HUES64 (cell line): Measurements from ENCODE around the gene KREMEN2.

Experiments used
- H3K27ac ChIP-seq: 2 replicates; pipeline ENCODE4 v1.7.0; 2013; ENCODE audit warnings: low read depth, low read length, inconsistent platforms
- H3K27me3 ChIP-seq: 2 replicates; pipeline ENCODE4 v1.6.1; 2013; ENCODE audit warnings: mild to moderate bottlenecking, low read length; ENCODE audit not compliant: insufficient read depth
- H3K36me3 ChIP-seq: 2 replicates; pipeline ENCODE4 v1.6.1; 2013; ENCODE audit warnings: mild to moderate bottlenecking, low read length; ENCODE audit not compliant: insufficient read depth
- H3K4me1 ChIP-seq: 2 replicates; pipeline ENCODE4 v1.6.1; 2013; ENCODE audit warnings: mild to moderate bottlenecking, low read length, moderate library complexity; ENCODE audit not compliant: insufficient read depth
- H3K4me3 ChIP-seq: 2 replicates; pipeline ENCODE4 v1.5.1; 2013; ENCODE audit warnings: mild to moderate bottlenecking, low read length, moderate library complexity
- H3K9ac ChIP-seq: 2 replicates; pipeline ENCODE4 v1.6.1; 2013; ENCODE audit warnings: mild to moderate bottlenecking, low read depth, low read length
- H3K9me3 ChIP-seq: 2 replicates; pipeline ENCODE4 v1.6.1; 2013; ENCODE audit warnings: low read depth, low read length; ENCODE audit not compliant: insufficient read depth
- WGBS: fragments of 150-250, 120-280 bp; methylation state at CpG from one replicate; pipeline ENCODE4 v1.1.7; 2013; ENCODE audit warnings: missing lambda C conversion rate; 5-methylcytosine and 5-hydroxymethylcytosine counted together

KREMEN2 gene

DNA sequence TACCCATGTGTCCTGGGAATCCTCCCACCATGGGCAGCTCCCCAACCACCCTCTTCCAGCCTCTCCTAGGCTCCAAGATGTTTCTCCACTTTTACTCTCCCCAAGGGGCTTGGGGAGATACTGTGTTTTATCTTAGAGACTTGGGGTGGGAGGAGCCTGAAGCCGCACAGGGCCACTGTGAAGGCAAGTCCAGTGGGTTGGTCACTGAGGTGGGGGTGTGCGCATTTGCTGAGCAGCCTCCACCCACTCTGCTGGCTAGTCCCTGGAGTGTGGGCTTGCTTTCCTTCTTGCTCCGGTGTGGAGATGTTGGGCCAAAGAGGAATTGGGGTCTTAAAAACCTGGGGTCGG is 44.6 kb downstream of the KREMEN2 start:
- Histone ChIP-seq H3K27me3 (peaks cover 16% of the 10 kb centered on the region), H3K36me3 (no peaks in the 10 kb centered on the region), H3K4me1 (peaks cover 49% of the 10 kb centered on the region), H3K27ac (peak overlapping the region; percentile 98), H3K9me3 (no peaks in the 10 kb centered on the region), H3K9ac (peak overlapping the region; percentile 65), H3K4me3 (peak overlapping the region; percentile 44; the same call in 1 of the 2 replicates)
- 36% methylated on average over 4 of the region's 4 CpGs for WGBS

DNA sequence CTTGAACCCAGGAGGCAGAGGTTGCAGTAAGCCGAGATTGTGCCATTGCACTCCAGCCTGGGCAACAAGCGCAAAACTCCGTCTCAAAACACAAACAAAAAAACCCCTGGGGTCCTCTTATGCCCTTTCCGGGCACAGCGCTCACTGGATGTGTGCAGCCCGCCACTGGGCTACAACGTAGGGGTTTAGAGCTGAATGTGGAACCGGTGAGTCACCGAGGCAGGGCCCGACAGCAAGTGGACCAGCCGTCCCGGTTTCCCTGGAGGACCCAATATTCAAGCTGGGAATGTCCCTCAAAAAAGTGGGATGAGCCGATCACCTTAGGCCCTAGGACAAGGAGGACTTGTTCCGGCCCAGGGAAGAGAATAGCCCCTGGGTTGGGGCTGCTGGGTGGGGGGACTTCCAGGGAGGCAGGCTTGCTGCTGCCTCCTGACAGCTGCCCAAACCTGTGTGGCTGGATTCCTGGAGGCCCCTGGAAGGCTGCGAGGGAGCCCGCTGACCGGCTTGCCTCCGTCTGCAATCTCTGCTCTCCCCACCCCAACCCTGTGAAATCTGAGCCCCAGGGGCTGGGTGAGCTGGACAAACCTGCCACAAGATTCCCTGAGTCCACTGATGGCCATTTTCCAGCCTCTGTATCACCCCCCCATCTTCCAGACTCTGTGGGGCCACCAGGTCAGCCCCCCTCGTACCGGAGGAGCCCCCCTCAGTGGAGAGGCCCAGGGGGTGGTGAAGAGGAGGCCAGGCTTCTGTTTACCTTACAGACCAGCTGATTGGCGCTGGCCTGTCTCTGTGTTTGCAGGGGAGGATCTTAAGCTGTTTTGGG is 45.7 kb downstream of the KREMEN2 start:
- Histone ChIP-seq H3K27me3 (peaks cover 18% of the 10 kb centered on the region), H3K4me1 (peaks cover 56% of the 10 kb centered on the region), H3K36me3 (peaks cover 6% of the 10 kb centered on the region; the same call in 1 of the 2 replicates), H3K27ac (peak overlapping the region; percentile 98), H3K4me3 (peak overlapping the region; percentile 44), H3K9ac (peak overlapping the region; percentile 65), H3K9me3 (no peaks in the 10 kb centered on the region)
- WGBS: 25% methylated on average over 21 of the region's 21 CpGs

DNA sequence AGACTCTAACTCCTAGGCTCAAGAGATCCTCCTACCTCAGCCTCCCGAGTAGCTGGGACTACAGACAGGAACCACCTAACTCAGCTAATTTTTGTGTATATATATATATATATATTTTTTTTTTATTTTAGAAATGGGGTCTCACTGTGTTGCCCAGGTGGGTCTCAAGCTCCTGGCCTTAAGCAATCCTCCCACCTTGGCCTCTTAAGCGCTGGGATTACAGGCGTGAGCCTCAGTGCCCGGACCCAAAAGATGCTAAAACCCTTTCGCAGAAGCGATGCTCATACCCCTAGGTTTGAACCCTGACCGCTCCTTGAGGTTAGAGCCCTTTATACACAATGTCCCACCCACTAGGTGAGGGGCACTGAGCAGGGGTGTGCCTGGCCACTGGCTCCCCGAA is 46.4 kb downstream of the KREMEN2 start:
- Histone ChIP-seq H3K4me1 (peaks cover 56% of the 10 kb centered on the region), H3K27me3 (peaks cover 18% of the 10 kb centered on the region), H3K36me3 (peaks cover 13% of the 10 kb centered on the region), H3K27ac (peak overlapping the region; percentile 98; the same call in 1 of the 2 replicates), H3K9me3 (no peaks in the 10 kb centered on the region), H3K4me3 (peak overlapping the region; percentile 44; the same call in 1 of the 2 replicates), H3K9ac (no peak overlapping the region)
- whole genome bisulfite sequencing: 96% methylated on average over 7 of the region's 8 CpGs

DNA sequence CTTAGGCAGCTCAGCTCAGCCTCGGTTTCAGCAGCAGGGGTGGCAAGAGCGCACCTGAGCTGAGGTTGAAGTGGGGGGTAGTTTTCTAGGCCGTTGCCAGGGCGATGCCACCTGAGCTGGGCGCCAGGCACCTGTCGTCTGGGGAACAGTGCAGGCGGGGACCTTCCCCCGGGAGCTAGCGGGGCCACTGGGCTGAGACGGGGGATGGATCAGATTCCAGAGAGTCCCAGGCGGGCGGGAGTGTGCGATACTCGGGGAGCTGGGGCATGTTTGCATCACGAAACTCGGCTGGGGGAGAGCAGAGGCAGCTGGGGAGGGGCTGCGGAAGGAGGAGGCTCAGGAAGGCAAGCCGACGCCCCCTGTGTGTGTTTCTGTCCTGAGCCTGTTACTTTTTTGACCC is 48.2 kb downstream of the KREMEN2 start:
- H3K36me3 ChIP-seq: peaks cover 21% of the 10 kb centered on the region
- no peak overlapping the region; the same call in 1 of the 2 replicates for H3K27ac ChIP-seq
- WGBS: 21% methylated on average over 19 of the region's 19 CpGs
- peak overlapping the region; percentile 56 for H3K4me3 ChIP-seq
- no peaks in the 10 kb centered on the region for H3K9me3 ChIP-seq
- no peak overlapping the region for H3K9ac ChIP-seq
- H3K27me3 ChIP-seq: peaks cover 18% of the 10 kb centered on the region
- H3K4me1 ChIP-seq: peaks cover 46% of the 10 kb centered on the region

DNA sequence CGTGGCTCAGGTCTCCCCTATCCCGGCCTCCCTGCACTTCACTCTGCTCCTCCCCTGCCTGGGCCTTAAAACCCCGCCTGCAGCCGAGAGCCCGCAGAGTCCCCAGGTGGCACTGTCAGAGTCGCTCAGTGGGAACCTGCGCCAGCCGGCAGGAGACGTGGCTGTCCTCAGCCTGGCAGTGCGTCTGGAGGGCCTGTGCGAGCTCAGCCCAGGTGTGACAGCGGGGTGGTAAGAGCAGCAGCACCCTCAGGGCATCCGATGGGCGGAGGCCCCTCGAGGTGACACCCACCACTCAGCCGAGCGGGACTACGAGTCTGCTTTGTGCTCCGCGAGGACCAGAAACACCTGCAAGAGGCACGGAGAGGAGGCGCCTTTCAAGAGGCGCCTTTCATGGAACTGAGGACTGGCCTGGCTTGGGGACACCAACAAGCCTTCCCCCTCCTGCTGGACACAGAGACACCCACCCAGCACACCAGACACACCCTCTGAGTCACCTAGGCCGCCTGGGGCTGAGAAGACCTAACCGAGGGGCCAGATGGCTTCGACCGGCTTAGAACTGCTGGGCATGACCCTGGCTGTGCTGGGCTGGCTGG is 48.8 kb downstream of the KREMEN2 start, which contains the start of gene CLDN9:
Gene CLDN9 (plus strand): TSS at position 96 of the 593 bp plus-strand sequence. CDS start 440 bp downstream, at position 536.
- Histone ChIP-seq H3K27ac (peak within 1 kb of the TSS; percentile 24; the same call in 1 of the 2 replicates), H3K9ac (no peak within 1 kb of the TSS), H3K4me1 (peaks cover 40% of the 10 kb centered on the region), H3K27me3 (peaks cover 18% of the 10 kb centered on the region), H3K4me3 (peak within 1 kb of the TSS; percentile 56), H3K36me3 (peaks cover 21% of the 10 kb centered on the region), H3K9me3 (no peaks in the 10 kb centered on the region)
- 15% methylated on average over 27 of the region's 27 CpGs for WGBS

DNA sequence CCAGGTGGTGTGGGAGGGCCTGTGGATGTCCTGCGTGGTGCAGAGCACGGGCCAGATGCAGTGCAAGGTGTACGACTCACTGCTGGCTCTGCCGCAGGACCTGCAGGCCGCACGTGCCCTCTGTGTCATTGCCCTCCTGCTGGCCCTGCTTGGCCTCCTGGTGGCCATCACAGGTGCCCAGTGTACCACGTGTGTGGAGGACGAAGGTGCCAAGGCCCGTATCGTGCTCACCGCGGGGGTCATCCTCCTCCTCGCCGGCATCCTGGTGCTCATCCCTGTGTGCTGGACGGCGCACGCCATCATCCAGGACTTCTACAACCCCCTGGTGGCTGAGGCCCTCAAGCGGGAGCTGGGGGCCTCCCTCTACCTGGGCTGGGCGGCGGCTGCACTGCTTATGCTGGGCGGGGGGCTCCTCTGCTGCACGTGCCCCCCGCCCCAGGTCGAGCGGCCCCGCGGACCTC is 49.4 kb downstream of the KREMEN2 start:
- peaks cover 18% of the 10 kb centered on the region for H3K27me3 ChIP-seq
- H3K9ac ChIP-seq: no peak overlapping the region
- peaks cover 40% of the 10 kb centered on the region for H3K4me1 ChIP-seq
- no peaks in the 10 kb centered on the region for H3K9me3 ChIP-seq
- no peak overlapping the region for H3K4me3 ChIP-seq
- peaks cover 21% of the 10 kb centered on the region for H3K36me3 ChIP-seq
- H3K27ac ChIP-seq: no peak overlapping the region; the same call in 1 of the 2 replicates
- WGBS: 59% methylated on average over 27 of the region's 27 CpGs

DNA sequence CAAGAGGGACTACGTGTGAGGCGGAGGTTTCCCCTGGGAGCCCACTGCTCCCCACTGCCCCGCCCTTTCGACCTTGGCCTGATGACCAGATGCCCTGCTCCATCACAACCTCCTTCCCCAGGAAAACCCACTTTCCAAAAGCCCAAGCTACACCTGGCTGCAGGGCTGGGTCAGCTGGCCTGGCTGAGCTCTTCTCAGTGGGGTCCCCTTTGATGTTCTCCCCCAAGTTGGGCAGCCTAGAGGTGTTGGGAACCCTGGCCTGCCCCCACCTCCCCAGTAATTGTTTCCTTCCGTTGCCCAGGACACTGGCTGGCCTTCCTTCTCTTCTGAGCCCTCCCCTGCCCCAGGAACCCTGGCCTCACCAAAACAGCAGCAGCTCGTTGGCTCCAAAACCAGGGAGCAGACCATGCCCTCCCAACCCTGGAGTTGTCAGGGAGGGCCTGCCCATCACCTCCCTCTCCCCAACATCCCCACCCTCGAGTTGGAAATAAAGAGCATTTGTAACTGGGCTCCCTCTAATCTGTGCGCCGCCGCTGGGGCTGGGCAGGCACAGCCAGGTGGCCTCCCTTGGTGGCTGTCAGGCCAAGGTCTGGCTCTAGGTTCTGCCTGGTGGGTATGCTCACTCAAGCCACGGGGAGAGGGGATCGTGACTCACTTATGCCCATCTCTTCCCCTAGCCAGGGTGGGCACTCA is 50.1 kb downstream of the KREMEN2 start:
- H3K36me3 ChIP-seq: peaks cover 21% of the 10 kb centered on the region
- 70% methylated on average over 12 of the region's 12 CpGs for WGBS
- no peak overlapping the region for H3K9ac ChIP-seq
- H3K27me3 ChIP-seq: peaks cover 18% of the 10 kb centered on the region
- no peak overlapping the region; the same call in 1 of the 2 replicates for H3K27ac ChIP-seq
- H3K4me3 ChIP-seq: no peak overlapping the region
- H3K9me3 ChIP-seq: no peaks in the 10 kb centered on the region
- peaks cover 34% of the 10 kb centered on the region for H3K4me1 ChIP-seq

DNA sequence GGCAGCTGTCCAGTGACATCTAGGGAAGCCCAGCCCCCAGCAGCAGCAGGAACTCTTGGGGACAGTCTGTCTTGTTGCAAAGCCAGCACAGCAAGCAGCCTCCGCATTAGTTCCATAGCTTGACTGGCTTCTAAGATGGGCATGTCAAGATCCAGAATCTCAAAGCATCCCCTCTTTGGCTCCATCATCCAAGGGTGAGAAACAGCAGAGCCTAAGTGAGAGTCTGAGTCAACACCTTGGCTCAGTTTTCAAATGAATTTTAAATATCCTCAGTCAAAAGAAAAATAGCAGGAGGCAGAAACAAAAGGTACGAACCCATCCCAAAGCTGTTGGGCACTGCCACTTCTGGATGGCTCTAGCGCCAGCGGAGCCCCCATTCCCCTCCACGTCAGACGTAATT is 50.9 kb downstream of the KREMEN2 start:
- Histone ChIP-seq H3K9ac (no peak overlapping the region), H3K4me3 (no peak overlapping the region), H3K27ac (no peak overlapping the region), H3K36me3 (peaks cover 21% of the 10 kb centered on the region), H3K27me3 (peaks cover 18% of the 10 kb centered on the region), H3K4me1 (peaks cover 28% of the 10 kb centered on the region), H3K9me3 (no peaks in the 10 kb centered on the region)
- 90% methylated on average over 6 of the region's 6 CpGs for WGBS

DNA sequence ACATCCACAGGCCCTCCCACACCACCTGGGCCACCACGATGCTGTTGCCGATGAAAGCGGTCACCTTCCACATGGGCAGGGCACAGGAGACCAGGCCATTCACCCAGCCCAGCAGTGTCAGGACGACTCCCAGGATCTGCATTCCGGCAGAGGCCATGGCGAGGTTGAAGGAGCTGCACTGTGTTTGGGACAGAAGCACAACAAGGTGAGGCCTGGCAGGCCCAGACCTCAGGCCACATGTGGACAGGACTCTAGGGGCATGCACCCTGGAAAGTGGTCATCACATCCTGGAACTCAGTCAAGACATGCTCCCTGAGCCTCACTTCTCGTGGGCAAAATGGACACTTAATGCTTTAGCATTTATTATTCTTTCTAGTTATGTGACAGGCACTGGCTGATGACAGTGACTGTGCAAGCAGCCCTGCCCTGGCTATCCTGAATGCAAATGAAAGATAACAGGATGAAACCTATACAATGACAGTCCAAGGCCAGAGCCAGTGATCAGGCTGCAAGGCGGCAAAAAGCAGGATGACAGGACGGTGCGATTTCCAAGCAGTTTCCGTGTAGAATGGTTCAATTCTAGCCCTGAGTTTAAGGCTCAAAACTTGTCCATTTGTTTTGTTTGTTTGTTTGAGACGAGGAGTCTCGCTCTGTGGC is 51.9 kb downstream of the KREMEN2 start:
- Histone ChIP-seq H3K4me1 (peaks cover 28% of the 10 kb centered on the region), H3K4me3 (peak overlapping the region; percentile 29), H3K27ac (peak overlapping the region; percentile 24; the same call in 1 of the 2 replicates), H3K9ac (no peak overlapping the region), H3K27me3 (peaks cover 18% of the 10 kb centered on the region), H3K9me3 (no peaks in the 10 kb centered on the region), H3K36me3 (peaks cover 21% of the 10 kb centered on the region)
- 85% methylated on average over 13 of the region's 13 CpGs for WGBS

DNA sequence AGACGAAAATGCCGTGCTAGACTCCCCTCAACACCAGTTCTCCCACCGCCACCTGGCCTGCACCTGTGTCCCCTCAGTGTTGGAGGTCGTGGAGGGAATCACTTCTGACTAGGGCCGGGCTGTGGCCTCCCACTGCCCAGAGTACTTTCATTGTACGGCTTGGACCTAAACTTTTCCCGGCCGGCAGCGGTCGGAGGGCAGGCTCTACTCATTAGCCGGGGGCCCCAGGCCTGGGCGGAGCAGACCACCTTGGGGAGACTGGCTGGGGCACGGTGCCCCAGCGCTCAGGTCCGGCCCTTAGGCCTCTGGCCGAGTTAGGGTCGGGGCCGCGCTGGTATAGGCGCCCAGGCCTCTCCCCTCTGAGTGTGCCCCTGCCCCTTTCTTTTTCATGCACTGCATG is 53.3 kb downstream of the KREMEN2 start:
- WGBS: under 1% methylated on average over 20 of the region's 20 CpGs
- Histone ChIP-seq H3K9me3 (no peaks in the 10 kb centered on the region), H3K27me3 (peaks cover 9% of the 10 kb centered on the region; the same call in 1 of the 2 replicates), H3K27ac (peak overlapping the region; percentile 99), H3K4me3 (peak overlapping the region; percentile 97), H3K4me1 (peaks cover 25% of the 10 kb centered on the region), H3K9ac (peak overlapping the region; percentile 98), H3K36me3 (peaks cover 21% of the 10 kb centered on the region)
